HPDE6-E6E7 (cell line): ENCODE results near the gene DMRT1.
"Not testable (repeated sequence)": the region's sequence is repeated elsewhere in the genome, so short reads cannot be mapped to it uniquely, and the experiment has no call there.

Experiments
- DNase-seq: peaks from one replicate; pipeline ENCODE4 v3.0.0; 2011; ENCODE audit warnings: missing footprints; ENCODE audit errors: extremely low spot score

The DMRT1 gene

DNA sequence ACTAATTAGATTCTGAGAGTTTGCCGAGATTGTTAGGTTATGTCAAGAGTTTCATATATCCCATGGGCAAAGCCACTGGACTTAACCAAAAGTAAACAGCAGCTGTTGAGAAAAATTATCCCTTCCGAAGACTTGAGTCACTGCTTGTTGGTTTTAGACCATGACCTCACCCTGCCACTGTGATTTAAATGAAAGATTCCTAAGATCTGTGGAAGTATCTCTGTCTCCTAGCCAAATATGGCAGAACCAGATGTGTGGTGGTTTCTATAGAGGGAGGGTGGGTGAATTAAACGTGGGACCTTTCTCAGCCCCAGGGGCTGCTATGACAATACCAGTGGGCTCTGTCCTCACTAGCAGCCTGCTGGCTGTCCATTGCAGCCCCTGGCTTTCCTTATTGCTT lies 154.3 kb downstream of the DMRT1 start:
- no peak for DNase-seq

DNA sequence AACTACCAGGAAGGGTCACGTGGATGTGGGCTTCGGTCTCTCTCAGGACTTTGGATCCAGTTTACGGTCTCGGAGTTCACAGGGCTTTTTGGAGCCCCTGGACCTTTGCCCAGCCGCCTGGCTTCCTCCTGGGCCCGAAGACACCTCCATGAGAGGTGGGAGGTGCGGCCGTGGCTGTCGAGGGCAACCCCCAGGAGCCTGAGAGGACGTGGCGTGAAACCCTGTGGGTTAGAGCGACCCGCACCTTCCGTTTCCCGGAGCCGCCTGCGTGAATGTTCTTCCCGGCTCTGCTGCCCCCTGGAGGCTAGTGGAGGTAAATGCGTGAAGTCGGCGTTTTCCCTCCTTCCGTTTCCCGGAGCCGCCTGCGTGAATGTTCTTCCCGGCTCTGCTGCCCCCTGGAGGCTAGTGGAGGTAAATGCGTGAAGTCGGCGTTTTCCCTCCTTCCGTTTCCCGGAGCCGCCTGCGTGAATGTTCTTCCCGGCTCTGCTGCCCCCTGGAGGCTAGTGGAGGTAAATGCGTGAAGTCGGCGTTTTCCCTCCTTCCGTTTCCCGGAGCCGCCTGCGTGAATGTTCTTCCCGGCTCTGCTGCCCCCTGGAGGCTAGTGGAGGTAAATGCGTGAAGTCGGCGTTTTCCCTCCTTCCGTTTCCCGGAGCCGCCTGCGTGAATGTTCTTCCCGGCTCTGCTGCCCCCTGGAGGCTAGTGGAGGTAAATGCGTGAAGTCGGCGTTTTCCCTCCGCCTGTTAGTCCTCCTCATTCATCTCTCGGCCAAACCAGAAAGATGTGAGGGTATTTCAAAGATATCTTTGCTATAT lies 157.0 kb downstream of the DMRT1 start:
- not testable (repeated sequence) for DNase-seq

DNA sequence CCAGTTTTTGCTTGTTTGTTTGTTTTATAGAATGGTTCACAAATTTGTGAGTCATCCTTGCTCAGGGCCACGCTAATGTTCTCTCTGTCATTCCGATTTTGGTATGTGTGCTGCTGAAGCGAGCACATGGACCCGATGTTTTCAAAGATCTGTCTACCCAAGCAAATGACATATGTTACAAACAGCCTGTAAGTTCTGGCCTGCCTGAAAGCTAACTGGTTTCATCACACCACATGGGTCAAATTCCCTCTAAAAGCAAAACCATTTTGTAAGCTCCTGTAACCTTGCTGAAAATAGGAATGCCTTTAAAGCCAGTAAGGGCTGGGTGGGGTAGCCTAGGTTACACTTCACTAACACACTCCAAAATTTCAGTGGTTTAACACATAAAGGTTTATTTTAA lies 160.3 kb downstream of the DMRT1 start:
- DNase-seq = no peak

DNA sequence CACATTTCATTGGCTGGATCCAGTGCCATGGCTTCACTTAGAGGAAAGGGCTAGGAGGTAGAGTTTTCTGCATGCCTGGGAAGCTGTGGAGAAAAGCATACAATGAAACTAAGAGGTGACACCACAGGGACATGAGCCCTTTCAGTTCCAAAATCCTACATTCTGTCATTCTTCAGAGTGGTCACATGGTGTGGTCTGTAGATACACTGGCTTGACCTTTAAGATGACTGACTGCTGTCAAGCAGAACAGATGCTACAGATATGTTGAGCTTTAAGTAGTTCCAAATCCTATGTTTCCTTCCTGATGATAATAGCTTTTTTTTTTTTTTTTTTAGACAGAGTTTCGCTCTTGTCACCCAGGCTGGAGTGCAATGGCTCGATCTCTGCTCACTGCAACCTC lies 161.2 kb downstream of the DMRT1 start:
- no peak for DNase-seq

DNA sequence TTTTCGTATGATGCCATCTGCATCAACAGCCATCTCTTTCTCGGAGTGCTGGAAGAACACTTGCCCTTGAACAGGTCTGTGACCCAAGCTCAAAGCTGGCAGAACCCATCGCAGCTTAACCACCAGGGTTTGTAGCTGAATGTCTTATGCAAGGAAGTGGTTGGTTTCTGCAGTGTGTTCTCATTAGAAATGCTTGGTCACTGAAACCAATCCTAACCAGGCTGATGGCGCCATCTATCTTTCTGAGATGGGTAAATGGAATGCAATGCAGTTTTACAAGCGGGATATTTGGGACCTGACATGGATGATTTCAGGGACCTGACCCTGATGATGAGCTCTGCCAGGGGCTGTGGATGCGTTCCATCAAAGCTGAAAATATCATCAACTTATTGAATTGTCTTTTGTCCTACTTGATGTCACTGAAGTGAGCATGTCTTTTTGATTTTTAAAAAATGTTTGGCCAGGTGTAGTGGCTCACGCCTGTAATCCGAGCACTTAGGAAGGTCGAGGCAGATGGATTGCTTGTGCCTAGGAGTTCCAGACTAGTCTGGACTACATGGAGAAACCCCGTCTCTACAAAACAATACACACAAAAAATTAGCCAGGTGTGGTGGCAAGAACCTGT lies 163.7 kb downstream of the DMRT1 start:
- peak; percentile 58 for DNase-seq

DNA sequence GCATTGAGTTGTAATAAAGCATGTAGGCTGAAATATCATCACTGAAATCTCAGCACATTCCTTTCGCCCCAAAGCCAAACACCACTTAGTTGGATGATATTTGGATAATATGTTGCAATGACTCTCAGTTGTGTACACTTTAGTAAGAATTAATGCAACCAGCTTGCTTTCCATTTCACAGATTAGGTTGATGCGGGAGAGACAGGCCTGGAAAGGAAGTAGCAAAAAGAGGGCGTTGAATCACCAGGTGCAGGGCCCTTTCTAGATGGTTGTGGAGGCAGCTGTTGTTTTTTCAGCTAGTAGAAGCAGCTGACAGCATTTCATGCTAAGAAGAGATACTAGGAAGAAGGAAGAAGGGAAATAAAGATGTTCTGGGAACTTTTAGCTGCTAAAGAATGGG lies 165.8 kb downstream of the DMRT1 start:
- no peak for DNase-seq

DNA sequence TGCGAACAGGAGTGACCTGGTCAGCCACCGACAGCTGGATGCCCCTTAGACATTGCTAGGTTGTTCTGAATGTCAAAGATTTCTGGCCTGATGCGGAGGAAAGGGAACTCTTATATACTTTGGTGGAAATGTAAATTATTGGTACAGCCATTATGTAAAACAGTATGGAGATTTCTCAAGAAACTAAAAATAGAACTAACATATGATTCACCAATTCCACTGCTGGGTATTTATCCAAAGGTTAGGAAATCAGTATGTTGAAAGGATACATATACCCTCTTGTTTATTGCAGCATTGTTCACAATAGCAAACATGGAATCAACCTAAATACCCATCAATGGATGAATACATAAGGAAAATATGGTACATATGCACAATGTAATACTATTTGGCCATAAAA lies 166.7 kb downstream of the DMRT1 start:
- DNase-seq = no peak

DNA sequence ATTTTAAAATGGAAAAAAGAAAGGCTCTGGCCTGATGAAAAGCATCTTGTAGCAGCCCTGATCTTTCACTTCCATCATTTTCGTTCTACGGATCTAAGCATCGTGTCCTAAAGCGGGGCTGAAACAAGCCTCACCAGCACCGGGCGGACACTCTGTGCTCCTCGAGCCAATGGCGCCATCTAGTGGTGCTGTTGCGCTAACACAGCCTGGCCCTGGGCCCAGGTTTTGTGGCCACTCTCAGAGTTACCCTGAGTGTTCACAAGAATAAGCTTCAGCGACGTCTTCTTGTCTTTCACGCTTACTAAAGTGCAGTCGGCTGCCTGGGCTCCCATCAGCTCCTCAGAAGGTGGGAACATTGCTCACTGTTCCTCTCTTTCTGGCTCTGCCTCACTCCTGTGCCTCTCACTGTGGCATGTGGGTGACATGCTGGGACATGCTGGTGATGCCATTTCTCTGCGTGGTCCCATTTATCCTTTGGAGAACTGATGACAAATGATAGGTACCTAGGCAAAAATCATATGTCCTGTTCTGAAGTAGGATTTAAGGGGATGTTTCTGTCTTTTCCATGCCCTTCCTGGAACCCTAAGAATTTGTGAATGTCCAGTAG lies 167.7 kb downstream of the DMRT1 start:
- DNase-seq = peak; percentile 70

DNA sequence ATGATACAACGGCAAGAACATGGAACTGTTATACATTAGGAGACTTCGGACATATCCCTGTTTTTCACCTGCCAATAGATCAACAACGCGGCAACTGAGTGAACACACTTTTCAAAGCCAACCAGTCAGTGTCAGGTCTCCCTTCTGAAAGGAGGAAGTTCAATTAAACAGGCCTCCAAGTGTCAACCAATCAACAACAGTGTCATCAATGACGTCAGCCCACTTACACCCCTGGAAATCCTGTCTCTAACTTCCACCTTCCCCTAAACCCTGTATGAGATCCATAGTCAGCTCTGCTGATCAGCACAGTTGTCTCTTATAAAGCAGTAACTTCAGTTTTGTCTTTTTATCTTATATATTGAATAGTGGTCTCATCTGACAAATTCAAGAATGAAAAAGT lies 171.5 kb downstream of the DMRT1 start:
- no peak for DNase-seq

DNA sequence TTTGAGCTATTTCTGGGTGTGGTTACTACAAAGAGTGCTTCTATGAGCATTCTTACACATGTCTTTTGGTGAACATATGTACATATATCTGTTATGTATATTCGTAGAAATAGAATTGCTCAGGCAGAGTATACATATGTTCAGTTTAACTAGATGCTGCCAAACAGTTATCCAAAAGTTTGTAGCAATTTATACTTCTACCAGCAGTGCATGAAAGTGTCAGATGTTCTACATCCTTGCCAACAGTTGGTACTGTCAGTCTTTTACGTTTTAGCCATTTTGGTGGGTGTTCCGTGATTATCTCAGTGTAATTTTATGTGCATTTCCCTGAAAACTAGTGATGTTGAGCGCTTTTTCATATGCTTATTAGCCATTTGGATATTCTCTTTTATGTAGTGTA lies 172.7 kb downstream of the DMRT1 start:
- DNase-seq = no peak

DNA sequence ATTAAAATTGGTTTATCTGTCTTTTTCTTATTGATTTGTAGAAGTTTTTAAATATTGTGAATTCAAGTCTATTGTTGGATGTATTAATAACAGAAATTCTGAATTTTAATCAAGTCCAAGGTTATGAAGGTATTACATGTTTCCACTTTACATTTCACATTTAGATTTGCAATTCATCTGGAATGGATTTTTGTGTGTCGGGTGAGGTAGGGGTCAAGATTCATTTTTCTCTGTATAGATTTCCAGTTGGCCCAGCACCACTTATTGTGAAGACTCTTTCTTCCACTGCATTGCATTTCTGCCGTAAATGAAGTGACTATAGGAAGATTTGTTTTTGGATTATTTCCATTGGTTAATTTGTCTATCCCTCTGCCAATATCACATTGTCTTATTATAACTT lies 173.1 kb downstream of the DMRT1 start:
- no peak for DNase-seq

DNA sequence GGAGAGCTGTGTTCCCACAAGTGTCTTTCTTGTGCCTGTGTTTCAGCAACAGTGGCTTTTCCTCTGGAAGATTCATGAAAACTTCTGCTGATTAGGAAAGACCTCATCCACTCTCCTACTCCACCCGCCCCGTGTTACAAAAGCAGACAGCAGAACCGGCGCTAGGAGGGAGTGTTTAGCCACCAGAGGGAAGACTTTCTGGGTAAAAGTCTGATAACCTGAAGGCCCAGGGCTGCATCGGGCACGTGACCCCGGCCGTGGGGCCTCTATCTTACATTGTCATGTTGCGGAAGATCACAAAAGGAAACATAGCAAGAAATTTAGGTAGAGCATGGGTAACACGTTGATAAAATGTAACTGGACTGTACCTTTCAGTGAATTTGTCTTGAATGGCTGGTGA lies 176.6 kb downstream of the DMRT1 start:
- DNase-seq = peak; percentile 37
